T-helper 9 cell (primary cell): ENCODE data around the gene BSN.

ENCODE experiments used
- DNase-seq: peaks from one replicate; pipeline ENCODE4 v3.0.0-alpha.2; 2020

Gene BSN

DNA sequence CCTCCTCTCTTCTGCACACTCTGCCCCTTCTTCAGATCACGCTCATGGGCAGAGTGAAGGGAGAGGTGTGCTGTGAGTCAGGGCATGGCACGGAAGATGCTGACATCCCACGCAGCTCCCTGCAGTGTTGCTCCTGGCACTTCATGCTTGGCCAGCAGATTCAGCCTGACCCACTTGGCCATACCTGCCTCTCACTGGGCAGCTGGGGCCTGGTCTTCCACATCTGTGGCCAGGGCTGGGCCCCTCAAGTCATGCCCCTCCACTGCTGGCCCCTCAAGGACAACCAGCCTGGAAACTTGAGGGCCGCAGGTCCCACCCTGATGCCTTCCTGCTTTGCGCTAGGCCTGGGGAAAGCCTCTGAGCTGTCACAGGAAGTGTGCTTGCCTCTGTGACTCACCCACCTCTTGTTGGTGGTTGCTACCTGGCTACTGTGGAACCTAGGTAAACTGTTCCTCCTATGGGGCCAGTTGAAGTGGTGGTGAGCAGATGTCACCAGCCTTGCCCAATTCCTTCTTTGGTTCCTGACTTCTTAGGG is 48.7 kb downstream of the BSN start:
- DNase-seq: peak; percentile 31

DNA sequence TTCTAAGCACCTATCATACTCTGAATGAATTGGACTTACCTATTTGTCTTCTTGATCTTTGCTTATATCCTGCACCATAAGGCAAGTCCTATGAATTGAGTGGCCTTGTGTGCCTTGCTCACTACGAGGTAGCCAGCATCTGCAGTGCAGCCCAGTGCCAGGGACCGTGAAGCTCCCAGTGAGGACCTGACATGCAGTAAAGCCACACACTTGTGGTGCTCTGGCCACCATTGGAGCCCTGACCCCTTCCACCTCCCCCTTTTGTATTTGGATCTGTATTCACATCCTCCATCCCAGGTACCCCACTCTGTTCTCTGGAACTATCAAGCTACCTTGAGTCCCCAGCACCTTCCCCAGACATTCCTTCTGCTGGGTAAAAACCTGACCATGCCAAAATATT is 52.1 kb downstream of the BSN start:
- DNase-seq: no peak

DNA sequence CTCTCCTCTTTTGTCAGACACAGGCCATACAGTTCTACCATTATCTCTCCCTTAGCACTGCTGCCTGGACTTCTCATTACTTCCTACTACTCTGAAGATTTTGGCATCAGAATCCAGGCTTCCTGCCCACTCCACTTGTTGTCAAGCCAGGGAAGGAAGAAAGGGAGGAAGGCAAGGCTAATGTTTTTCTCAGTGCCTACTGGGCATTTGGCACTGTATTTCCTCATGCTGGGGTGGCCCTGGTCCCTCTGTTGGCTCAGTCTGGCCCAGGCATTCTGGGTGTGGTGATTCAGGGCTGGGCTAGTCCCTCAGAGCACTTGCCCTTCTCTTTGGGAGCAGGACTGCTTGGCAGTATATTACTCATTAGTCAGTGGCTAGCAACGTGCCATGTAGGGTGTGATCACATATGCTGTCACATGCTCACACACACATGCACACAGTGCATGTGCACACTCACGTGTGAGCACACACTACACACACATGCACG is 52.9 kb downstream of the BSN start:
- no peak for DNase-seq

DNA sequence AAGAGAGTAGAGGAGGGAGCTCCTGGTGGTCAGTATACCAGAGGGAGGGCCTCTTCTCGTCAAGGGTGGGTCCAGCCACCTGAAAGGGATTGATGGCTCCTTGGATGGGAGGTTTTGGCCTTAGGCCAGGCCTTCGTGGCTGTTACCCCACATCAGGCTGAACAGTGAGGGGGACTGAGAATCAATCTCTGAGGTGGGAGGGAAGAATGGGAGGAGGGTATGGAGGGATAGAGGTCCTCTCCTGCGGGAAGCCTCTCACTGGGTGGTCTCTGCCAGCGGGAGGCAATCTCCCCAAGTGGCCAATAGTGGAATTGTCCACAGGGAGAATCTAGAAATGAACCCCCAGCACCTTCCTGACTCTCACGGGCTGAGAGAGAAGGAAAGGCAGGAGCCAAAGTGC is 53.5 kb downstream of the BSN start:
- no peak for DNase-seq

DNA sequence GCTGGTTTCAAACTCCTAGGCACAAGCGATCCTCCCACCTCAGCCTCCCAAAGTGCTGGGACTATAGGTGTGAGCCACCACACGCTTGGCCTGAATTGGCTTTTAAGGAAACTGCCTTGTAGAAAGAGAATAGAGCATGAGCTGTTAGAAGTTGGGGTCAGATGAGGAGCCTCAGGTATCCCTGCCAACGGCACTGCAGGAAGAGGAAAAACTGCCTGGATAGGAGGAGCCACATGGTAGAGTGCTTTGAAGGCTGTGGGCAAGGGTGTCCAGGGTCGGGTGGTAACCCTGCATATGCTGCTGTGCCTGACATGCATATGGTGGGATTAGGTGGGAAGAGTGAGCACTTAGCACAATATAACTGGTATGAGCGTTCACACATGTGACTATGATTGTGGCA is 55.0 kb downstream of the BSN start:
- no peak for DNase-seq

DNA sequence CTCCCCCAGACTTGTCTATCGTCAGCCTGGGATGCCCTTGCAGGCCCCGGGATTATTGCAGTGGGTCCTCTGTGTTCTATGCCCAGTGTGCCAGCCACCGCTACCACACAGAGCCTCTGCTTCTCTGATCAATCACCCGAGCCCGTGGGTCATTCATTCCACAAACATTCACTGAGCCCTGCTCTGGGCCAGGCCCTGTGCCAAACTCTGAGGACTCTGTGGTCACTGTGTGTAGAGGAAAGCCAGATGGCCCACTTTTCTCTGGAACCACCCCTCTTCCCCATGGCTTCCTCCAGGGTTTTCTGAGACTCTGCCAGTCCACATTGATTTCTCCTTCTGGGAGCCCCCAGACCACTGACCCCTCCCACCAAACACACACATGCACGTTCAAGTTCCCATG is 55.5 kb downstream of the BSN start:
- no peak for DNase-seq

DNA sequence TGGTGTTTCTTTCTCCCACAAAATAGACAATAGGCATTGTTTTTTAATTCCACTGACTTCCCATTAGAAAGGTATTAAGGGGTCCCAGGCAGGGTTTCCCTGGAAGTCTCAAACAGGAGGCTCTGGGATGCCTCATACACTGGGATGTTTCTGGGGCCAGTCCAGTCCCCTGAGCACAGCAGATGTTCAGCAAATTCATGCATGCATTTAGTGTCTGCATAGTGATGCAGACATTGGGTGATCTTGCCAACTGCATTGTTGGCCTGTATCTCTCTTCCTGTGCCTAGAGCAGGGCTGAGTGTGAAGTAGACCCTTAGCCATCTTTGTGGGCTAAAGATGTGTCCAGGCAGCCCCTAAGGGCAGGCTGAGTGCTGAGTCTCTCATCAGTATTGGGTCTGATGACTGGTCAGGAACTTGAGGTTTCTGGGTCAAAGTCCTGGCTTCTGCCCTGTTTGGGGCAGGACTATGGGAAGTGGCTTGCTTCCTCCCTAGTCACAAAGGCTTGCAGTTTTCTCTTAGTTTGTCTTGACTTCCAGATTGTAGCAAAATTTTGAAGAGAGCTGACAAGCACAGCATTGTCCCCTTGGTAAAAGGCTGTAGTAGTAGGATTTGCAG is 56.5 kb downstream of the BSN start:
- no peak for DNase-seq

DNA sequence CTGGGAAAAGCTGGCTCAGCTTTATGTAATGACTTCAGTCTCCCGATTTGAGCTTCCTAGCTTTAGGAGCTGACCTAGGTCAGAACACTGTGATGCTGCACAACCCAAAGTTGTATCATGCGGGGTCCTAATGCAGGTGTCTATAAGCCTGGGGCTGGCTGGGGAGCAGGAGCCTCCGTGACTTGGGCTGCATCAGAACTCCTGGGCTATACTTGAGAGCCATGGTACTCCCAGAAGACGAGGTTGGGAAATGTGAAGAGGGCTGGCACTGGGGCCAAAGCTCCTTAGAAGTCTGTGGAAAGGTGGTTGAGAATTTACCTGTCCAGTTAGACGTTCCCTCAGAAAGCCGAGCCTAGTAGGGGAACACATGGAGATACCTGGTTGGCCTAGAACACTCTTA is 57.0 kb downstream of the BSN start:
- no peak for DNase-seq

DNA sequence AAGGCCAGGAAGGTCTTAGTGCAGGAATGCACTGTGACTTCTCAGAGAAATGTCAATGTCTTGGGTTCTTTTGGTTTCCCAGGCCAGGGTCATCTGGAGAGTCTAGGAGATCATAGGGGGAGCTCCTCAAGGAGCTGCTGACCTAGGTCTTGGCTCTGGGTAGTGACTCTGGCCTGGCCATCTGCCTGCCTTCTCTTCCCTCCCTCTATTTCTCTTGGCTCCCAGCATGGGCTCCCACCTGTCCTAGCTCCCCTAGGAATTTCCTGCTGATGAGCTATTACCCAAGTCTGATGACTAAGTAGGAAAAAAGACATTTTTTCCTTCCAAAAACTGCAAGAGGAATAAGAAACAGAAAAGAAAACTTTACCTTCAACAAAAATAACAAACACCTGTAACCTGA is 57.4 kb downstream of the BSN start:
- no peak for DNase-seq

DNA sequence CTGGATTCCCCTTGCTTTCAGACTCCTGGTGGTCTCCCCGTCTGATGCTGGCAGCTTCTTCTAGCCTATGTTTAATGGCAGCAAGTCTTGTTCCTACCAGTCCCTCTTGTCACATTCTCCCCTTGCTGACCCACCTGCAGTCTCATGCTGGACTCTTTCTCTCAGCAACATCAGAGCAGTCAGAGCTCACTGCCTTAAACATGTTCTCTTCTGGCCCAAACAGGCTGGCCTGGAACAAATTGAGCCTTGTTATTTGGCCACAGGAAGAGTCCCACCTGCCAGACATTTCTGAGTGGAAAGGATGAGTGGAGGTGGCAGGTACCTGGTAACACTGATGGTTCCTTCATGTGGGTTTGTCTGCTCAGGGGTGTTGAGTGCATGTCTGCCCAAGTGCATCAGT is 60.7 kb downstream of the BSN start:
- DNase-seq: no peak

DNA sequence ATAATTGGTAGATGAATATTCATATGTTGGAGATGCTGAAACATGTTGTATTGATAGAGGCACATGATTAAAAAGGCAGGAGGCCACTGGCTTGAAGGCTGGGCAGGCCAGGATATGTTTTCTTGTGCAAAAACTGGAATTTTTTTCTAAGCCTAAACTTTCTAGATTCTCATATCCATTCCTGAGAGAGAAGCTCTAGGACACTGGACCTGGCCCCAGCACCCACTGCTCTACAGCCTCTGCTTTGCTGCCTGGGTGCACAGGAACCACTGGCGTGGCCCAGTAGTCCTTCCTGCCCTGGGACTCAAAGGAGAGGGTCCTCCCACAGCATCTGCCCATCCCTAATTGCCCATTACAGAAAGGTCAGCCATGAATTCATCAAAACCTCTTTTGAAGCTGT is 61.8 kb downstream of the BSN start:
- DNase-seq: no peak

DNA sequence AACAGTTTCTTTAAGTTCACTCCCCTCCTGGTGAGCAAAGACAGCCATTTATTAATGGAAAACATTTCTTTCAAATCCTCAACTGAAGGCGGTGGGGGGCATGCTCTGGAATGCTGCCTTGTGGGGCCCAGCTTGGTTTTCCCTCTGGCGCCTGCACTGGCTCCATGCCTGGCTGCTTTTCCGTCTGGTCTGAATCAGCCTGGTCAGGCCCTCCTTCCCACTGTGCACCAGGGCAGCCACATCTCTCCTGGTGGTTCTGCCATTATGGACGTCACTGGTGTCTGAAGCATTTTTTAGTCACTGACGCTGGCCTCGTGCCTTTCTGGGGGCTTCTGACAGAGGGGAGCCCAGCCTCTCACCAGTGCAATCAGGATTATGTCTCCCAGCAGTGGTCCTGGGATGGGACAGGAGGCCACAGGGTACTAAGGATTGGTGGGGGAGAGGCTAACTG is 62.2 kb downstream of the BSN start:
- no peak for DNase-seq

DNA sequence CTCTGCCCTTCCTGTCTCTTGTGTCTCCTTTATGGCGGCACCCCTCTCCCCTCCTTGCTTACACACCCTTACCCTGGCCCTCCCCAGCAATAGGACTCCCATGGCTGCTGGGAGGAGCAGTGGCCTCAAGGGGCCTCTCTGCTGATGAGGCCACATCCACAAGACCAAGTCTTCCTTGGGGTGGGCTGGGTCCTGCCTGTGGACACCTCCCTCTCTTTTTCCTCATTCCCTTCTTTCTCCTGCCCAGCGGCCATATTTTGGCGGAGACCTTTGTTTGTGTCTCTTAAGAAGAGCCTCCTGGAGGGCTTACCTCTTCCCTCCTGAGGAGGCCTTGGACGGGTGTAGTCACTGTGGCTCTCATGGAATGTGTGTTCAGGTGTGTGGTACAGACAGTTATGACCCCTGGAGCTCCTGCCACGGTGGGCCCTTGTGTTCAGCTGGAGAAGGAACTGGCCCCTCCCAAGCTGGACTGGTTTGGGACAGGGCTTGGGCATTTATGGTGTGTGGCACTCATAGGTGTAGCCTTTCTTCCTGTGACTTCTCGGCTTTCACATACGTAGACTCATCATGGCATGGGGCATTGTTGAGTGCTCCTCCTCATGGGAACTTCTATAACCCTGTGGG is 63.2 kb downstream of the BSN start:
- DNase-seq: no peak

DNA sequence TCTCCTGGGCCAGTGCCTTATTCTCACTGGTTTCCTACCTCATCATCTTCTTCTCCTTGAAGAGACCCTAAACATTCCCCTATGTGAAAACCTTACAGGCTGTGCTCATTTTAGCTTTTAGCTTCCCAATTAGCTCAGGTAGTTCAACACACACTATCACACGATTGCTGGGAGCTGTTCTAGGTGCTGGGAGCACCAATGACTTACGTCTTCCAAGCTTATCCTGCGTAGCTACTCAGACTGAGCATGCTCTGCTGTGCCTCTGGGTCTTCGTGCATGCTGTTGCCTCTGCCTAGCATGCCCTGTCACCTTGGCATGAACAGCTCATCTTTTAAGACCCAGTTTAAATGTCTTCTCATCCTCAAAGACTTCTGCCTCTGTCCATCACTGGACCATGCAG is 64.1 kb downstream of the BSN start:
- no peak for DNase-seq

DNA sequence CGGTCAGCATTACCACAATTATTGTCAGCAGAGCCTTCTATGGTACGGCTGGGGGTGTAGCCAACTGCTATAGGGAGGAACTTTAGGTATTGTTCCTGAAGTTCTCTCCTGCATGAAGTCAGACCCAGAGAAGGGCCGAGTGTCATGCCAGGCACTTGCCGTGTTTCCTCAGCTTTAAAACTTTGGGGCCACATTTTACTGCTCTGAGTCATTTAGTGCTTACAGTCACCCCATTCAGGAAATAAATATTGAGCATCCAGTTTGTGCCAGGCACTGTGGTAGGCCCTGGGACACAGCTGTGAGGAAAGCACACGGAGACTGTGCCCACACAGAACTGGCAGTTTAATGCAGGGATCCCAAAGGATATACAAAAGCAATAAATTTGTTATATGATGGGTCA is 65.4 kb downstream of the BSN start:
- DNase-seq: no peak

DNA sequence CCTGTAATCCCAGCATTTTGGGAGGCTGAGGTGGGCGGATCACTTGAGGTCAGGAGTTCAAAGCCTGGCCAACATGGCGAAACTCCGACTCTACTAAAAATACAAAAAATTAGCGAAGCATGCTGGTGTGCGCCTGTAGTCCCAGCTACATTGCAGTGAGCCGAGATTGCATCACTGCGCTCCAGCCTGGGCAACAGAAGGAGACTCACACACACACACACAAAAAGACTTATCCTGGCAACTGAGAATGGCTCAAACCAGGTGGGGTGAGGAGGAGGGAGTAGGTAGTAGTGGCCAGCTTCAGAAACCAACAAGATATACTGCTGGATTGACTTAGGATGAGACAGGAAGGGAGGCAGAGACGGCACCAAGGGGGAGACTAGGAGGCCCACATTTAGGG is 66.5 kb downstream of the BSN start:
- DNase-seq: no peak

DNA sequence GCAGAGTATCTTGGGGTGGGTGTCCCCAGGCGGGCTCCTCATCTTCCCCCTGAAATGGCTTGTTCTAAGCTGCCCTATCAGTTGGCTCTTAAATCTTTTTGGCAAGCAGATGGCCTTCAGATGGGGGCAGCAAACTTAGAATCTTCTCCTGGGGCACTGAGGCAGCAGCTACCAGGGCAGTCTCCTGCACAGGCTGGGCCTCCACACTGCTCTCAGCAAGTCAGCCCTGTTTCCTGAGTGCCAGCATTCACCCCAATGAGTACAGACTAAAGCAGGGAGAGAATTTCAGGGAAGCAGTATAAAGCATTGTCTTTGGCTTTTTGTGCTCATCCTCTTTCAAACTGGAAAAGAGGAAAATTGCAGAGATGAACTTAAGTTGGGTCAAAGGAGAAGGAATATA is 68.8 kb downstream of the BSN start:
- no peak for DNase-seq

DNA sequence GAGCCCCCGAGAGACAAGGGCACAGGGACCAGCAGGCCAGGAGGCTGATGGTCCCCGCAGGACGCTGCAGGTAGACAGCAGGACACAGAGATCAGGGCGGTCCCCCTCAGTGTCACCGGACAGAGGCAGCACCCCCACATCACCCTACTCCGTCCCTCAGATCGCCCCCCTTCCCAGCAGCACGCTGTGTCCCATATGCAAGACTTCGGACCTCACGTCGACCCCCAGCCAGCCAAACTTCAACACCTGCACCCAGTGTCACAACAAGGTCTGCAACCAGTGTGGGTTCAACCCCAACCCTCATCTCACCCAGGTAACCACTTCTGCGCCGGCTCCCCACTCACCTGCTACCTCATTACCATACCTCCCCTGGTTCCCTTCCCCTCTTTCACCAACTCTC is 70.8 kb downstream of the BSN start:
- DNase-seq: no peak

DNA sequence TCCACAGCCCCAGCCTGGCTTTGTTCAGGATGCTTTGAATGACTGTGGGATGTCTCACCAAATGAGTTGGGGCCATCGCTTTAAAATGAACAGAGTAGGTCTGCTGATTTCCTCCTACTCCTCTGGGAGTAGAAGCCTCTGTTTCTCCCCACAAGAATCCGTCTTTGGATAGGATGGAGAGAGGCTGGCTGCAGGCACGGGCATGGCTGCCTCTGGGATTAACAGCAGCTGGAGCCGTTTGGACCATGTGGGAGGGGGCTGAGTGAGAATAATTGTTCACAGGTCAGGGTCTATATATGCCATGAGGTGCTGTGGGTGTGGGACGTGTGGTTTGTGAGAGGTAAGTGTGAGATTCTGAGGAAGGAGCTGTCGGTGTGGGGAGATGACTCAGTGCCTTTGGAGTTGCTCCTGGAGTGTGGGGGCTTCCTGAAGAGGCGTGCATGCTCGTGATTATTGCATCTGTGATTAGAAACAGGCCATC is 71.9 kb downstream of the BSN start:
- DNase-seq: no peak

DNA sequence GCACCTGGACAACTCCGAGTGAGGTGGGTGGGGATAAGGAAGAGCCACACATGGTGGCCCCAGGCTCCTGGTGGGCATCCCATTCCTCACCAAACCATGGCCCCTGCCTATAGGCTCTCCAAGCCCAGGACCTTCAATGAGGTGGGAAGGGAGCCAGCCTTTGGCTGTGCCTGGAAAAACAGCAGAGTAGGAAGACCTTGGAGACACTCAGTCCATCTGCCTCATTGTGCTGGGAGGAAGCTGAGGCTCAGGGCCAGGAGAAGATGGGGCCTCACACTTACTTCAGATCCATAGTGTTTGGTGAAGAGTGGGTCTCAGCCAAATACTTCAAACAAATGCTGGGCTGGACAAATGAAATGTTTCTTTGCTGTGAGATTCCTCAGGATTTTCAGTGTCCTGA is 72.5 kb downstream of the BSN start:
- no peak for DNase-seq

DNA sequence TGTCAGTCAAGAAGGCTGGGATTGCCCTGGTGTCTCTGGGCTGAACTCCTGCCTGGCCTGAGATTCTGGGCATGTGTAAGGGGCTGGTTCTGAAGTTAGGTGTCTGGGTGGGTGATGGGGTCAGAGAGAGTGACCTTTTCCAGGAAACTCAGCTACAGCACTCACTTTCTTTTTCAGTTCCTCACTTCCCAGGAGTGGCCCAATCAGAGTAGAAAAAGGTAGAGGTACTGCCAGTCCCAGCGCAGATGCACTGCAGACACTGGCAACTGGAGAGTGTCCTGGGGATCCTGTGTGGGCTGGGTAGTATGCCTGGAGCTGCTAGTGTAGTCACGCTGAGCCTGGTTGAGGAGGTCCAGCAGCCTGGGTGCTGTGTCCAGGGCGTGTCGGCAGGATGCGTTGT is 73.4 kb downstream of the BSN start:
- no peak for DNase-seq

DNA sequence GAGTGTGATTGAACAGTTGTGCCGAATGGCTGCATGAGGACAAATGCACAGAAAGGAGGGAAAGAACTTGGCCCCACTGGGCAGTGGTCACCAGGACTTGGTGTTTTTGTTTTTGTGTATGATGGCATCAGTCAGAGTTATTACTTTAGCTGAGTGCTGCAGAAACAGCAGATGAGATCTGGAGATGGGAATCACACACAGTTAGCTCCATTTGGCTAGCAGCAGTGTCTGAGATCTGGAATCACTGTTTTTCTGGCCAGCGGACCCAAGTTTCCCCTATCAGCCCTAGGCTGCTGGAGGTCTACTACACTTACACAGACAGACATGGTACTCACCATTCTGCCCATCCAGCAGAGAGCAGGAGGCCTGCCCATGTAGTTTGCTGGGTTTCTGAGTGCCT is 74.0 kb downstream of the BSN start:
- no peak for DNase-seq

DNA sequence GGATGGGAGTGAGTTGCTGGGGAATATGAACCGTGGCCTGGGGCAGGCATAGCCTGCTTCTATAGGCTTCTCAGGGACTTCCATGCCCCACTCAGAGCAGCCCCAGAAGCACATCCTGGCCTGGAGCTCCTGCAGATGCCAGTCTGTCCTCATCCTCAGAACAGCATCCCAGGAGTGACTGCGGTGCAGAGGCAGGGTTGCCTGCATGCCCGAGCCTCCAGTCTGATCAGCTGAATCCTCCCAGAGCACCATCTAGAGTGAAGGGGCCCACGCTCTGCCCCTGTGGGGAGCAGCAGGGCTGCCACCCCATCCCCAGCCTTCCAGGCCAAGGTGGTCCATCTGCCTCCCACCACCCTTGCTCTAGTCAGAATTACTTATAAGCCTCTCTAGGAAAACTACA is 75.2 kb downstream of the BSN start:
- no peak for DNase-seq

DNA sequence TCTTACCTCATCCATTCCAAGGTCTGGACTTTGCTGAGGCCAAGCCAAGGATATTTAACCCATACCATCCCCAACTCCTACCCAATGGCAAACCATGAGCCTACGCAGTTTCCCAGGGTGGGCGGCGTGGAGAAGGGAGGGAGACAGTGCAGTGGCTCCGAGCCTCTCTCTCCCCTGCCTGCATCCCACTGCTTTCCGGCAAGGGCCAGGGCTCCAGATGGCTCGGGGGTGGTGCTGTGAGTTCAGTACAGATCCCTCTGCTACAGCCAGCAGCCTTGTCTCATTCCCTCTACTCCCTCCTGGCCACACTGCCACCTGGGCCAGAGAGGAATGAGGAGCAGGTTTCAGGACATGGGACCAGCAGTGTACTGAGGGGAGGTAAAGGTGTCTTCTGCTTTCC is 75.6 kb downstream of the BSN start:
- DNase-seq: no peak

DNA sequence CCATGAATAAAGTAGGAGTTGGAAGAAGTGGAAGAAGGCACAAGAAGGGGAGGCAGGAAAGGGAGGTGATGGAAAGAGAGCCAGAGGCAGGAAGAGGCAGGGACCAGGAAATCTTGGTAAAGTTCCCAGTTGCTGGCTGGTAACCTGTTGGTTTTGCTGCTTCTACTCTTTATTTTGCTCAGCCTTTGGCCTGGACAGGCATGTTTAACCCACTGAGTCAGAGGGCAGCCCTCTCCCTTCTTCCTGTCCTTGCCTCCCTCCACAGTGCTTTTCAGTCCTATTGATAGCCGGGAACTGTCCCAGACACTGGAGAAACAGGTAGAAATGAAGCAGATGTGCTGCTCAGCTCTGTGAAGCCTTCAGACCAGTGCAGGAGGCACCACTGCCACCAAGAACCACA is 76.5 kb downstream of the BSN start:
- no peak for DNase-seq
